Activated CD4-positive, alpha-beta T cell treated with anti-CD3 and anti-CD28 coated beads, Interleukin-2, amount 10 ng/mL, durations not matched to agents 7 days and 5 days (primary cell): ENCODE data around the gene ZNF135. TPM values are rescaled to one million over a fixed set of nuclear protein-coding genes. Genes with fewer than 3 reads are reported as not detected.
A peak's percentile ranks its signal among the peaks of the same experiment; 100 is the strongest.

ENCODE experiments used
- CTCF ChIA-PET: fragments of 350-600 bp; sonication (Branson Sonifier 250); formaldehyde crosslinking; loops from one replicate; lab custom pipeline; 2021; ENCODE audit warnings: antibody characterized with exemption; lab: Charles Lee
- POLR2A ChIA-PET: fragments of 350-600 bp; sonication (Branson Sonifier 250); formaldehyde crosslinking; loops from one replicate; lab custom pipeline; 2021; ENCODE audit warnings: antibody characterized with exemption; lab: Charles Lee
- DNase-seq: peaks from one replicate; pipeline ENCODE4 v3.0.0-alpha.2; 2020
- H3K27ac Mint-ChIP-seq: one replicate; pipeline ENCODE4 v1.8.0; 2021; ENCODE audit warnings: mild to moderate bottlenecking, moderate library complexity, mixed read lengths
- H3K27me3 Mint-ChIP-seq: one replicate; pipeline ENCODE4 v1.8.0; 2021; ENCODE audit warnings: mixed read lengths
- H3K36me3 Mint-ChIP-seq: one replicate; pipeline ENCODE4 v1.8.0; 2021; ENCODE audit warnings: low read depth, mixed read lengths
- H3K4me1 Mint-ChIP-seq: one replicate; pipeline ENCODE4 v1.8.0; 2021; ENCODE audit warnings: mixed read lengths
- H3K4me3 Mint-ChIP-seq: one replicate; pipeline ENCODE4 v1.8.0; 2021; ENCODE audit warnings: mild to moderate bottlenecking, moderate library complexity, mixed read lengths
- H3K9me3 Mint-ChIP-seq: one replicate; pipeline ENCODE4 v1.8.0; 2021; ENCODE audit warnings: mixed read lengths
- total RNA-seq, 2 experiments: library from RNA; stranded (reverse); gene quantifications; one replicate each; pipeline ENCODE4 v1.2.3, GENCODE V29; 2021

Gene ZNF135
- total RNA-seq, 2 experiments from 2014 or later, result 0.77 to 1.1 TPM

DNA sequence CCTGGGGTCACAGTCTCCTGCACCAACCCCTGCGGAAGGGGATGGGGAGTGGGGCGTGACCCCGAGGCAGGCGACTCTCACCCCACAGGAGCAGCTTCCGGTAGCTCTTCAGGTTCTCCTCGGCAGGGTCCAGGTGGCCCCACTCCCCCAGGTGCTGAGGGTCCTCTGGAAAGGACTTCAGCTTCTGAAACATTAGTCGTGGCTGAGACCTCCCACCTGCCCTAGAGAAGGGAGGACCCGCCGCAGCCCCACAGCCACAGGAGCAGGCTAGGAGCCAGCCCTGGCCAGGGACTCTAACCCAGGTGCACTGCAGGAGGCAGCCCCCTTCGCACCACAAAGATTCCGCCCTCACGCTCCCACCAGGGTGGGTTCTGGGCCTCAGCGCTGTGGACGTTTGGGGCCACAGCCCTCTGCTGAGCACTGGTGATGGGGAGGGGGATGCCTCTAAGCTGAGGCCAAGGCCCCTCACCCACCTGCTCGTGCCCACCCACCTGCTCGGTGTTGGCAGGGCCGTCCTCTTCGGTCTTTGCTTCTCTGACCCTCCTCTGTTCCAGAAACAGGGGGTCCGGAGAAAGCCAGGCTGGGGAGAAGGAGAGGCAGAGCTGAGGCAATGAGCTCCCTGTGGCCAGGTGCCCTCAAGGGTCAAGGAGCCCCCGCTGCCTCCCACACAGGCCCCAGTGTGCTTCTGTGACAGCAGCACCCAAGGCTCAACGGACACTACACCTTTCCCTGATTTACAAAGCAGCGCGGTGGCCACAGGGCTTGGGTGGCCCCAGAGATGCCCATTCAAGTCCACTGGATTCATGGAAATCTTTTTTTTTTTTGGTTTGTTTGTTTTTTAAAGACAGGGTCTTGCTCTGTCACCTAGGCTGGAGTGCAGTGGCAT lies 28.0 kb downstream of the ZNF135 start:
- DNase-seq, result no peak
- no peaks in the 10 kb centered on the region for H3K27me3 Mint-ChIP-seq
- H3K9me3 Mint-ChIP-seq, result peaks cover 24% of the 10 kb centered on the region
- ChIA-PET CTCF (no interaction called here), POLR2A (interaction anchor here (0.6 kb wide), 1 partner anchor 138 kb away, joined by 4 read pairs; no protein-coding TSS in a partner anchor)
- H3K4me1 Mint-ChIP-seq, result no peaks in the 10 kb centered on the region
- no peak overlapping the region for H3K4me3 Mint-ChIP-seq
- H3K27ac Mint-ChIP-seq, result no peak overlapping the region
- peaks cover 27% of the 10 kb centered on the region for H3K36me3 Mint-ChIP-seq

DNA sequence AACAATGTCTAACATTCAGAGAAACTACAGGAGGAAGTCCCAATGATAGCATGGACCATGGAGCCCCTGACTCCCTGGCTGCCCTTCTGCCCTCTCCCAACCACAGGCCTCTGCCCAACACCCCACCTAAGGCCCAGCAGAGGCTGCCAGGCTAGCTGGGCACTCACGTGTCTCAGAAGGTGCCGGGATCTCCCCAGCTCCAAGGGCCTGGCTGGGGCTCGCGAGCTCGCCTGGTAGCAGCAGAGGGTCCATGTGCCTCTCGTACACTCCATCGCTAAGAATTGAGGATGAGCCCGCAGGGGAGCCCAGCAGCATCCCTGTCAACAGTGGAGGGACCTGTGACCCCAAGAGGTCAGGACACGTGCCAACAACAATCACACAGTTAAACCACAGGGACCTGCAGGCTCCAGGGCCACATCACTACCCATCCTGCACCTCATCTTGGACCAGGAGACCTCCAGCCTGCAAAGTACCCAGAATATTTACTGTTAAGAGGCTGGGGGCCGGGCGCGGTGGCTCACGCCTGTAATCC lies 29.5 kb downstream of the ZNF135 start:
- H3K4me1 Mint-ChIP-seq, result no peaks in the 10 kb centered on the region
- H3K27me3 Mint-ChIP-seq, result no peaks in the 10 kb centered on the region
- no peak overlapping the region for H3K4me3 Mint-ChIP-seq
- POLR2A ChIA-PET, result no interaction called here
- H3K36me3 Mint-ChIP-seq, result peaks cover 28% of the 10 kb centered on the region
- CTCF ChIA-PET, result no interaction called here
- no peak overlapping the region for H3K27ac Mint-ChIP-seq
- DNase-seq, result no peak
- H3K9me3 Mint-ChIP-seq, result peaks cover 24% of the 10 kb centered on the region

DNA sequence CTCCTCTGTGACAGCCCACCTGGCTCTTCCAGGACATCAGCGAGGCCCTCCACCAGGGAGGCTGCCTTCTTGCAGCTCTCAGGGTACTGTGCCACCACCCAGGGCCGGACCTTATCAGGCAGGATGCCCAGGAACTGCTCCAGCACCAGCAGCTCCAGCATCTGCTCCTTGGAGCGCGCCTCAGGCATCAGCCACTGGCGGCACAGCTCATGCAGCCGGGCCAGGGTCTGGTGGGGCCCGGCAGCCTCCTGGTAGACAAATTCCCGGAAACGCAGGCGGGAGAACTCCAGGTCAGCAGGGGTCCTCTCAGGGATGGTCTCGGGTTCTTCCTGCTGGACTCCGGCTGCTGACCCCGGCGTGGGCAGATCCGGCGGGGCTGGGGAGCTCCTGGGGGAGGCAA lies 30.8 kb downstream of the ZNF135 start:
- Mint-ChIP-seq H3K36me3 (peaks cover 26% of the 10 kb centered on the region), H3K9me3 (peaks cover 21% of the 10 kb centered on the region)

DNA sequence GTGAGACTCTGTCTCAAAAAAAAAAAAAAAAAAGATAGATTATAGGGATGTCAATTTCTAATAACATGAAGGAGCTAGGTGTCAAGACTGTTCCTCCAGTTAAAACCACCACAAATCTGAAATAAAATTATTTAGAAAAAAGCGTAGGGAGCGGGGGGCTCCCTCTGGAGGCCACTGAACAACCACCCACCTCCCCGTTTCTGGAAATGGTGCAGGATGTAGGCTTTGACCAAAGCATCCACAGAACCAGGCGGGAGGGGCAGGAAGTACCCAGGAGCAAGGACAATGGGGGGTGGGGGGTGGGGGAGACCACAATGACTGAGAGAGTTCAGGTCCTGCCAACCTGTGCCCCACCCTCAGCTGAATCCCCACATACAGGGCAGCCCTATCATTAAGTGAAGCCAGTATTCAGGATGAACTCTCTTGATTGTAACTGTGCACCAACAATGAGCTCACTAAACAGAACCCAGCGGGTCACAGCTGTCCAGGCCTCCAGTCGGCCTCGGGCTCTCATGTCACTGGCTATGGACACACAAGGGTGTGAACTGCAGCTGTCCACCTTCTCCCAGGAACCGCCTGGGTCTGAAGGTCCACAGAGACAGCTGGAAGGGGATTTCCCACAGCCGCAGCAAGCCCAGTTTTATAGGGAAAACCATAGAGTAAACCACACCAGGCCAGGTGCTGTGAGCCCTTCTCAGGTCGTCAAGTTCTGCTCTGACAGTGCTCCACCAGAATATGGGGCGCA lies 32.3 kb downstream of the ZNF135 start:
- Mint-ChIP-seq H3K27me3 (no peaks in the 10 kb centered on the region), H3K9me3 (peaks cover 27% of the 10 kb centered on the region), H3K36me3 (peaks cover 26% of the 10 kb centered on the region), H3K27ac (no peak overlapping the region), H3K4me1 (no peaks in the 10 kb centered on the region), H3K4me3 (no peak overlapping the region)
- DNase-seq, result no peak
- POLR2A ChIA-PET, result no interaction called here
- CTCF ChIA-PET, result no interaction called here

More for the DNA sequence above, 30.8 kb downstream of the ZNF135 start:
- Mint-ChIP-seq H3K27me3 (no peaks in the 10 kb centered on the region), H3K4me3 (no peak overlapping the region), H3K27ac (no peak overlapping the region), H3K4me1 (no peaks in the 10 kb centered on the region)
- POLR2A ChIA-PET, result no interaction called here
- CTCF ChIA-PET, result no interaction called here
- DNase-seq, result no peak

DNA sequence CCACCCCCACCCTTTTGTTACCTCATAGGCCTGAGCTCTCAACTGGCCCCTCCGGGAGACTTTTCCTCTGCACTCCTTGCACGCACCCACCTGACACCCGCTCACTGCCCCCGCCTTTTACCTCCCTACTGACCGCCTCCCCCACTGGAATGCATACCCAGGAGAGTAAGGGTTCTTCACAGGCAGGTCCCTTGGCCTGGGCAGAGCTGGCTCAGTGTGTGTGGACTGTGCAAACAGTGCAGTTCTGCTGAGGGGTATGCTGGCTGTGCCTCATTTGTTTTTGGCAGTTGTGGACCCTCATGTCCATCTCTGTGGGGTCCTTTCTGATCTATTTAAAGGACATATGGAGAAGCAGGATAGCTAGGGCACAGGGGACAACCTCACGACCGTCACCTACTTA lies 34.0 kb downstream of the ZNF135 start:
- H3K27me3 Mint-ChIP-seq, result no peaks in the 10 kb centered on the region
- peaks cover 29% of the 10 kb centered on the region for H3K9me3 Mint-ChIP-seq
- H3K27ac Mint-ChIP-seq, result no peak overlapping the region
- no peak overlapping the region for H3K4me3 Mint-ChIP-seq
- H3K36me3 Mint-ChIP-seq, result peaks cover 25% of the 10 kb centered on the region
- POLR2A ChIA-PET, result no interaction called here
- DNase-seq, result no peak
- CTCF ChIA-PET, result no interaction called here
- H3K4me1 Mint-ChIP-seq, result peaks cover 6% of the 10 kb centered on the region

DNA sequence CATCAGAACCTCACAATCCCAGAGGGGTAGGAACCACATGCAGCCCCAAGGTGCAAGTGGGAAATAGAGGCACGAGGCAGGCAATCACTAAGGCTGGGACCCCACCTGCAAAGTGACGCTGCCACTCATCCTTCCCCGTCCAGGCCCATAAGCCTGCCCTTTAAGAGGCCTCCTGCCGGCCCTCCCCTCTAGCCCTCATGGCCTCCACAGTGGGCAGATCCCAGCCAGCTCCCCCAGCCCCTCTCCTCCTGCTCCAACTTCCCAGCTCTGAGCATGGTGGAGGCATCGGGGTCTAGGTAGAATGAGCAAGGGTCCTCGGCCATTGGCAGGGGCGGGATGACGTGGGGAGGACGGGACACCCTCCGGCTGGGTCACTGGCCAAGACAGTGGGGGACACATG lies 36.2 kb downstream of the ZNF135 start:
- Mint-ChIP-seq H3K36me3 (peaks cover 27% of the 10 kb centered on the region), H3K27ac (no peak overlapping the region), H3K27me3 (no peaks in the 10 kb centered on the region), H3K4me3 (no peak overlapping the region), H3K4me1 (peaks cover 12% of the 10 kb centered on the region), H3K9me3 (peaks cover 35% of the 10 kb centered on the region)
- no peak for DNase-seq
- CTCF ChIA-PET, result interaction anchor here (0.5 kb wide), 1 partner anchor 174 kb away, joined by 4 read pairs; no protein-coding TSS in a partner anchor
- POLR2A ChIA-PET, result no interaction called here

DNA sequence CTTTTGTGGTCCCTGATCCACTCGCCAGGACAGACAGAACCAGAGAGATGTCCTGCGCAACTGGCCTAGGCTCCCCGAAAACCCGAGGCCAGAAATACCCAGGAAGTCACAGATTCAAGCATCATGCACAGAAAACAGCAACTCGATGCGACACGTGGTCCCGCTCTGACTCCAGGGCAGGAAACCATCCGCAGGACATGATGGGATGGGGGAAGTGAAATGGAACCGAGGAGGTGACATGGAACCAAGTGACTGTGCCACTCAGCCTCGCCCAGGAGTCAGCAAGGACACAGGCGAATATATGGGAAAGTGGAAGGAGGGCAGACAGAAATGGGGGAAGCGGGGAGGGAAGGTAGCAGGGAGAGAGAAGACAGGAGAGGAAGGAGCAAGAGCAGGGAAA lies 37.8 kb downstream of the ZNF135 start:
- H3K36me3 Mint-ChIP-seq, result peaks cover 23% of the 10 kb centered on the region
- peaks cover 12% of the 10 kb centered on the region for H3K4me1 Mint-ChIP-seq
- ChIA-PET CTCF (no interaction called here), POLR2A (no interaction called here)
- H3K27me3 Mint-ChIP-seq, result no peaks in the 10 kb centered on the region
- DNase-seq, result no peak
- H3K27ac Mint-ChIP-seq, result peak overlapping the region; percentile 97
- peaks cover 32% of the 10 kb centered on the region for H3K9me3 Mint-ChIP-seq
- H3K4me3 Mint-ChIP-seq, result peak overlapping the region; percentile 64

DNA sequence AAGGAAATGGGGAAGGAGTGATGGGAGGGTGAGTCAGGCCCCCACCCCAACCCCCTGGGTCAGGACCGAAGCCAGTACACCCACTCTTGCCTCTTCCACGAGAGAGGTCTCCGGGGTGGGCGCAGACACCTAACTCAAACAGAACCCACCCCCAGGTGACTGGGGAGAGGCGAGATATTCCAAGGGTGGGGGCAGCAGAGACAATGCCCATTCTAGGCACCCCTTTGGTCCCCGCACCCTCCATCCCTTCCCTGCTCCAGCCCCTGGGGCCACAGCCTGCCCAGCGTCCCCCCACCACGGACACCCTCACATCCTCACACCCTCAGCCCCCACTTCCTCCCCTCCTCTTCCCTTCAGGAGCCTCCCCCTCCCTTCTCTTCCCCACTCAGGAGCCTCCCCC lies 38.3 kb downstream of the ZNF135 start:
- ChIA-PET CTCF (no interaction called here), POLR2A (no interaction called here)
- H3K36me3 Mint-ChIP-seq, result peaks cover 22% of the 10 kb centered on the region
- peaks cover 30% of the 10 kb centered on the region for H3K9me3 Mint-ChIP-seq
- H3K27me3 Mint-ChIP-seq, result no peaks in the 10 kb centered on the region
- H3K27ac Mint-ChIP-seq, result peak overlapping the region; percentile 97
- no peak for DNase-seq
- H3K4me1 Mint-ChIP-seq, result peaks cover 12% of the 10 kb centered on the region
- peak overlapping the region; percentile 82 for H3K4me3 Mint-ChIP-seq

DNA sequence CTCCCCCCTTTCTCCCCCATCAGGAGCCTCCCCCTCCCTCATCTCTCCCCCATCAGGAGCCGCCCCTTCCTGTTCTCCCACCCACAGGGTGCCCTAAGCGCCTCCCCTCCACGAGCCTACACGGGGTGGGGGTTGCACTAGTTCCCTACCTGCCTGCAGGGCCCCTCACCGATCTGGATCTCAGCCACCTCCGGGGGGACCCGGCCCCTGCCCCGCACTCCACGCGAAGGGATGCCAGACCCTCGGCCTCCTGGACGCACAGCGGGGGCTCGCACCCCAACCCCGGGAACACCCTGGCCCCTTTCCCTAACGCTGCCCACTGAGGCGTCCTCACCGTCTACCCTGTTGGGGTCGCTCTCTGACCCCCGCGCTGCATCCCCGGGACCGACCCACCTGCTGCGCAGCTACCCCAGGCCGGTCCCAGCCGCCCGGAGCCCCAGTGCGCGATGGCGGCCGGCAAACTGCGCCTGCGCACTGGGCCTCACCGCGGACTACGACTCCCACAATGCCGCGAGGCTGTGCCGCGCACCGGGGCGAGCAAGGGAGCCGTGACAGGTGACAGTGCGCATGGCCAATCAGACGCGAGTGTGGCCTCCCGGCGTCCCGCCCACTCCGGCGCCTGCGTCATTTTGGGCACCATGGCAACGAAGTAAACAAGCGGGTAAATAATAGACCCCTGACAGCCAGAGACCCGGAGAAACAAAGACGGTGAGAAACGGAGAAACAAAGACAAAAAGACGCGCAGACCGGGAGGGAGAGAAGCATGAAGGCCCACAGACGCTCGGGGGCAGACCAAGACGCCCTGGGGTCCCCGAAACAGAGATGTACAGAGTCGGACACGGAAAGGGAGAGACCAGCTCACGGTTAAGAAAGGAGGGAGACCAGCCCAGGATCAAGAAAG lies 38.9 kb downstream of the ZNF135 start, which contains the start of gene ZSCAN18:
TSS of gene ZSCAN18 (minus strand) at position 451 of the 901 bp plus-strand sequence. CDS start 7,964 bp downstream, outside the sequence.
- ChIA-PET POLR2A (no interaction called here), CTCF (no interaction called here)
- H3K27me3 Mint-ChIP-seq, result no peaks in the 10 kb centered on the region
- H3K9me3 Mint-ChIP-seq, result peaks cover 33% of the 10 kb centered on the region
- H3K4me1 Mint-ChIP-seq, result peaks cover 12% of the 10 kb centered on the region
- peaks cover 22% of the 10 kb centered on the region for H3K36me3 Mint-ChIP-seq
- peak; percentile 94 for DNase-seq
- peak within 1 kb of the TSS; percentile 82 for H3K4me3 Mint-ChIP-seq
- H3K27ac Mint-ChIP-seq, result peak within 1 kb of the TSS; percentile 97

DNA sequence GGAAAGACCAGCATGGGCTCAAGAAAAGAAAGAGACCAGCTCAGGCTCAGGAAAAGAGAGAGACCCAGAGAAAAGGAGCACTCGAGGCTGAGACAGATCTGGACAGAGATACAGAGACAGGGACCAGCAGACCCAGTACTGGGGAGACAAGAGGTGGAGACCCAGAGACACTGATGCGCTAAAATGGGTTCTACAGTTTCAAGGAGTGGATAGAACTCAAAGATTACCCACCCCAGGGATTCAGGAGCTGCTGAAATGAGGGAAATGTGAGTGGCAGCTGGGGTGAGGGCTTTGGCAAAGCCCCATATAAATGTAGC lies 39.6 kb downstream of the ZNF135 start:
- POLR2A ChIA-PET, result no interaction called here
- Mint-ChIP-seq H3K4me3 (peak overlapping the region; percentile 82), H3K9me3 (peaks cover 35% of the 10 kb centered on the region), H3K4me1 (peaks cover 12% of the 10 kb centered on the region), H3K36me3 (peaks cover 20% of the 10 kb centered on the region), H3K27me3 (no peaks in the 10 kb centered on the region), H3K27ac (peak overlapping the region; percentile 97)
- no peak for DNase-seq
- CTCF ChIA-PET, result no interaction called here

DNA sequence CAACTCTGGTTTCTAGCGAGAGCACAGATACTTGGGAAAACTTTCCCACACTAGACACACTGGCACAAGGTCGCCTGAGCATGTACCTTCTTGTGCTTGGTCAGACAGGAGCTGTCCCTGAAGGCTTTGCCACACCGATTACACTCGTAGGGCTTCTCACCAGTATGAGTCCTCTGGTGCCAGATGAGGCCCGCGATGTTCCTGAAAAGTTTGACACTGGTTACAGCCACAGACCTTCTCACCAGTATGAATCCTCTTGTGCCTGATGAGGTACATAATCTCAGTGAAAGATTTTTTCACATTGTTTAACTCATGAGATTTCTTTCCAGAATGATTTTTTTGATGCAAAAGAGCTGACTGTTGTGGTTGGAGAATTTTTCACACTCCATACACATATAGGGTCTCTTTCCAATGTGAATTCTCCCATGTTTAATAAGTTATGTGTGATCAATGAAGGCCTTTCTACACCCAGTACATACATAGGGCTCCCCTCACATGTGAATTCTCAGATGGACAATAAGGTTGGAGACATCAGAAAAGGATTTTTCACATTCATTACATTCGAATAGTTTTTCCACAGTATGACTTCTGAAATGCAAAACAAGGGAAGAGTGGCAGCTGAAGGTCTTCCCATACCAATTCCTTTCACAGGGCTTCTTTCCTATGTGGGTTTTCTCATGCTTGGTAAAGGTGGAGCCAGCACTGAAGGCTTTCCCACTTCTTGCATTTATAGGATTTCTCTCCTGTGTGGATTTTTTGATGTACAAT lies 48.9 kb downstream of the ZNF135 start:
- Mint-ChIP-seq H3K4me1 (no peaks in the 10 kb centered on the region), H3K4me3 (no peak overlapping the region), H3K36me3 (peaks cover 9% of the 10 kb centered on the region), H3K27me3 (no peaks in the 10 kb centered on the region), H3K27ac (no peak overlapping the region), H3K9me3 (peaks cover 51% of the 10 kb centered on the region)
- ChIA-PET POLR2A (no interaction called here), CTCF (interaction anchor here (0.6 kb wide), 1 partner anchor 53 kb away, joined by 3 read pairs; no protein-coding TSS in a partner anchor)
- no peak for DNase-seq

DNA sequence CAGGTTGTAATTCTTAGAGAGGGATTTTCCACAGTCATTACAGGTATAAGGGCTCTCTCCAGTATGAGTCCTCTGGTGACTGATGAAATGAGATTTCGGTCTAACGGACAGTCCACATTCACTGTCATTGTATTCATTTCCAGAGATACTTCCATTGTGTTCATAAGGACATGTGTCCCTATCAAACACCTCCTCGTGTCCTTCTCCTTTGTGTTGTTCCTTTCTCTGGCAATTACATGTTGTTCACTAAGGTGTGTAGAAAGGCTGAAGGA lies 49.4 kb downstream of the ZNF135 start:
- CTCF ChIA-PET, result interaction anchor here (0.6 kb wide), 1 partner anchor 53 kb away, joined by 3 read pairs; no protein-coding TSS in a partner anchor
- peaks cover 50% of the 10 kb centered on the region for H3K9me3 Mint-ChIP-seq

More for the DNA sequence above, 49.4 kb downstream of the ZNF135 start:
- Mint-ChIP-seq H3K4me1 (no peaks in the 10 kb centered on the region), H3K27me3 (no peaks in the 10 kb centered on the region), H3K4me3 (no peak overlapping the region), H3K27ac (no peak overlapping the region), H3K36me3 (peaks cover 9% of the 10 kb centered on the region)
- POLR2A ChIA-PET, result no interaction called here
- DNase-seq, result no peak
